HEK293 (cell line): ENCODE results near the gene TPH2.

Source experiments
- CTCF ChIA-PET: fragments of 350-600 bp; formaldehyde crosslinking; extraction: SDS; loops from one replicate; lab custom pipeline; 2021; ENCODE audit warnings: antibody characterized with exemption; lab: Yijun Ruan, JAX
- POLR2A ChIA-PET: fragments of 300-600 bp; formaldehyde crosslinking; extraction: SDS; loops from one replicate; lab custom pipeline; 2020; ENCODE audit warnings: antibody characterized with exemption, inconsistent platforms; lab: Yijun Ruan, JAX
- H3K27ac ChIP-seq: fragments of 200-500 bp; sonication (Bioruptor generic); 2 replicates; pipeline ENCODE4 v1.5.1; 2014; ENCODE audit warnings: low read depth, low read length, control low read depth, inconsistent platforms; ENCODE audit errors: extremely low read depth
- H3K36me3 ChIP-seq, 2 experiments: fragments of 200-500 bp in 1 of 2; sonication (Bioruptor generic) in 1 of 2; 1 replicate in 1 of 2; 2 replicates in 1 of 2; pipeline ENCODE4 v1.5.1; 2014 to 2017; ENCODE audit warnings: inconsistent platforms in 2 of 2, low read length in 2 of 2; ENCODE audit not compliant: control insufficient read depth in 2 of 2, insufficient read depth in 1 of 2
- H3K4me1 ChIP-seq: fragments of 200-500 bp; sonication (Bioruptor generic); 2 replicates; pipeline ENCODE4 v1.5.1; 2014; ENCODE audit warnings: mild to moderate bottlenecking, low read length, inconsistent platforms; ENCODE audit not compliant: control insufficient read depth, insufficient read depth
- H3K4me3 ChIP-seq: 2 replicates; pipeline ENCODE4 v1.5.1; 2011; ENCODE audit warnings: low read depth, mild to moderate bottlenecking, control low read depth, low read length, moderate library complexity
- H3K9me3 ChIP-seq: fragments of 200-500 bp; sonication (Bioruptor generic); 2 replicates; pipeline ENCODE4 v1.5.1; 2014; ENCODE audit warnings: low read depth, low read length, inconsistent platforms; ENCODE audit not compliant: control insufficient read depth, insufficient read depth
- CTCF ChIP-seq: fragments of 450-650 bp; formaldehyde crosslinking; IDR thresholded peaks from 2 replicates; pipeline ENCODE4 v1.5.1; 2016; ENCODE audit warnings: missing biosample characterization, missing genetic modification characterization
- GLI2 ChIP-seq: fragments of 450-650 bp; formaldehyde crosslinking; IDR thresholded peaks from 2 replicates; pipeline ENCODE4; 2017; ENCODE audit warnings: missing biosample characterization, missing genetic modification characterization, low read depth, borderline replicate concordance
- MZF1 ChIP-seq: fragments of 450-650 bp; formaldehyde crosslinking; IDR thresholded peaks from 2 replicates; pipeline ENCODE4 v1.5.1; 2017; ENCODE audit warnings: missing biosample characterization, missing genetic modification characterization, borderline replicate concordance
- SCRT1 ChIP-seq: fragments of 450-650 bp; formaldehyde crosslinking; IDR thresholded peaks from 2 replicates; pipeline ENCODE4 v1.5.1; 2016; ENCODE audit warnings: missing biosample characterization, missing genetic modification characterization, borderline replicate concordance
- SETDB1 ChIP-seq: IDR thresholded peaks from one replicate; pipeline ENCODE4 v1.6.1; 2017; ENCODE audit warnings: mild to moderate bottlenecking, low read length, moderate library complexity, mixed read lengths; ENCODE audit not compliant: insufficient read length
- SP7 ChIP-seq: fragments of 450-650 bp; formaldehyde crosslinking; IDR thresholded peaks from 2 replicates; pipeline ENCODE4 v1.5.1; 2016; ENCODE audit warnings: missing biosample characterization, missing genetic modification characterization
- YY2 ChIP-seq: fragments of 450-650 bp; formaldehyde crosslinking; IDR thresholded peaks from 2 replicates; pipeline ENCODE4 v1.5.1; 2016; ENCODE audit warnings: missing biosample characterization, missing genetic modification characterization
- ZNF426 ChIP-seq: fragments of 450-650 bp; formaldehyde crosslinking; IDR thresholded peaks from 2 replicates; pipeline ENCODE4 v1.5.1; 2017; ENCODE audit warnings: missing biosample characterization, missing genetic modification characterization, mild to moderate bottlenecking, inconsistent platforms, moderate library complexity
- ZNF529 ChIP-seq: fragments of 450-650 bp; formaldehyde crosslinking; IDR thresholded peaks from 2 replicates; pipeline ENCODE4 v1.5.1; 2017; ENCODE audit warnings: missing genetic modification characterization, missing biosample characterization; ENCODE audit not compliant: insufficient replicate concordance
- ZNF623 ChIP-seq: fragments of 450-650 bp; formaldehyde crosslinking; IDR thresholded peaks from 2 replicates; pipeline ENCODE4 v1.5.1; 2016; ENCODE audit warnings: missing biosample characterization, missing genetic modification characterization
- ZNF629 ChIP-seq: fragments of 450-650 bp; formaldehyde crosslinking; IDR thresholded peaks from 2 replicates; pipeline ENCODE4 v1.5.1; 2017; ENCODE audit warnings: missing biosample characterization, missing genetic modification characterization
- ZNF664 ChIP-seq: fragments of 450-650 bp; formaldehyde crosslinking; IDR thresholded peaks from 2 replicates; pipeline ENCODE4 v1.5.1; 2016; ENCODE audit warnings: missing biosample characterization, missing genetic modification characterization
- ZNF677 ChIP-seq: fragments of 450-650 bp; IDR thresholded peaks from 2 replicates; pipeline ENCODE4 v1.5.0; 2018; ENCODE audit warnings: missing biosample characterization, mild to moderate bottlenecking, missing genetic modification characterization, moderate library complexity
- ZNF747 ChIP-seq: fragments of 450-650 bp; formaldehyde crosslinking; IDR thresholded peaks from 2 replicates; pipeline ENCODE4 v1.5.1; 2016; ENCODE audit warnings: missing biosample characterization, missing genetic modification characterization
- ZNF777 ChIP-seq: fragments of 450-650 bp; formaldehyde crosslinking; IDR thresholded peaks from 2 replicates; pipeline ENCODE4 v1.5.1; 2017; ENCODE audit warnings: missing biosample characterization, missing genetic modification characterization, borderline replicate concordance
- TF ChIP-seq, protein P1 (sequence below): fragments of 450-650 bp; formaldehyde crosslinking; IDR thresholded peaks from 2 replicates; pipeline ENCODE4 v1.5.1; 2016; ENCODE audit warnings: missing biosample characterization, missing genetic modification characterization
- TF ChIP-seq, protein P2 (sequence below): sonication (generic); formaldehyde crosslinking; IDR thresholded peaks from 2 replicates; pipeline ENCODE4 v1.8.1; 2022; ENCODE audit warnings: mild to moderate bottlenecking, moderate library complexity, missing genetic modification reagents
- TF ChIP-seq, protein P3 (sequence below): fragments of 450-650 bp; formaldehyde crosslinking; optimal IDR thresholded peaks from 2 replicates; pipeline ENCODE3; 2016; ENCODE audit warnings: missing biosample characterization, mild to moderate bottlenecking, missing genetic modification characterization
- TF ChIP-seq, protein P4 (sequence below): fragments of 450-650 bp; IDR thresholded peaks from 2 replicates; pipeline ENCODE4 v1.5.1; 2018; ENCODE audit warnings: missing biosample characterization, mild to moderate bottlenecking, missing genetic modification characterization
- TF ChIP-seq, protein P5 (sequence below): fragments of 450-650 bp; formaldehyde crosslinking; IDR thresholded peaks from 2 replicates; pipeline ENCODE4 v1.5.1; 2016; ENCODE audit warnings: missing biosample characterization, missing genetic modification characterization

The TPH2 gene

GRCh38 chr12:71941174-71941573 is 2.5 kb downstream of the TPH2 start:
- H3K4me1 ChIP-seq = no peaks in the 10 kb centered on the region

More at GRCh38 chr12:71941174-71941573, 2.5 kb downstream of the TPH2 start:
- no peaks in the 10 kb centered on the region for H3K36me3 ChIP-seq
- TF ChIP-seq, protein P1, sequence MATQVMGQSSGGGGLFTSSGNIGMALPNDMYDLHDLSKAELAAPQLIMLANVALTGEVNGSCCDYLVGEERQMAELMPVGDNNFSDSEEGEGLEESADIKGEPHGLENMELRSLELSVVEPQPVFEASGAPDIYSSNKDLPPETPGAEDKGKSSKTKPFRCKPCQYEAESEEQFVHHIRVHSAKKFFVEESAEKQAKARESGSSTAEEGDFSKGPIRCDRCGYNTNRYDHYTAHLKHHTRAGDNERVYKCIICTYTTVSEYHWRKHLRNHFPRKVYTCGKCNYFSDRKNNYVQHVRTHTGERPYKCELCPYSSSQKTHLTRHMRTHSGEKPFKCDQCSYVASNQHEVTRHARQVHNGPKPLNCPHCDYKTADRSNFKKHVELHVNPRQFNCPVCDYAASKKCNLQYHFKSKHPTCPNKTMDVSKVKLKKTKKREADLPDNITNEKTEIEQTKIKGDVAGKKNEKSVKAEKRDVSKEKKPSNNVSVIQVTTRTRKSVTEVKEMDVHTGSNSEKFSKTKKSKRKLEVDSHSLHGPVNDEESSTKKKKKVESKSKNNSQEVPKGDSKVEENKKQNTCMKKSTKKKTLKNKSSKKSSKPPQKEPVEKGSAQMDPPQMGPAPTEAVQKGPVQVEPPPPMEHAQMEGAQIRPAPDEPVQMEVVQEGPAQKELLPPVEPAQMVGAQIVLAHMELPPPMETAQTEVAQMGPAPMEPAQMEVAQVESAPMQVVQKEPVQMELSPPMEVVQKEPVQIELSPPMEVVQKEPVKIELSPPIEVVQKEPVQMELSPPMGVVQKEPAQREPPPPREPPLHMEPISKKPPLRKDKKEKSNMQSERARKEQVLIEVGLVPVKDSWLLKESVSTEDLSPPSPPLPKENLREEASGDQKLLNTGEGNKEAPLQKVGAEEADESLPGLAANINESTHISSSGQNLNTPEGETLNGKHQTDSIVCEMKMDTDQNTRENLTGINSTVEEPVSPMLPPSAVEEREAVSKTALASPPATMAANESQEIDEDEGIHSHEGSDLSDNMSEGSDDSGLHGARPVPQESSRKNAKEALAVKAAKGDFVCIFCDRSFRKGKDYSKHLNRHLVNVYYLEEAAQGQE (tag by site-specific recombination) = no peak
- no peak for TF ChIP-seq ZNF677
- TF ChIP-seq GLI2 (tag by site-specific recombination) = no peak
- TF ChIP-seq ZNF623 (tag by site-specific recombination) = no peak
- no peak for TF ChIP-seq MZF1 (tag by site-specific recombination)
- no peak for TF ChIP-seq ZNF747 (tag by site-specific recombination)
- TF ChIP-seq, protein P2, sequence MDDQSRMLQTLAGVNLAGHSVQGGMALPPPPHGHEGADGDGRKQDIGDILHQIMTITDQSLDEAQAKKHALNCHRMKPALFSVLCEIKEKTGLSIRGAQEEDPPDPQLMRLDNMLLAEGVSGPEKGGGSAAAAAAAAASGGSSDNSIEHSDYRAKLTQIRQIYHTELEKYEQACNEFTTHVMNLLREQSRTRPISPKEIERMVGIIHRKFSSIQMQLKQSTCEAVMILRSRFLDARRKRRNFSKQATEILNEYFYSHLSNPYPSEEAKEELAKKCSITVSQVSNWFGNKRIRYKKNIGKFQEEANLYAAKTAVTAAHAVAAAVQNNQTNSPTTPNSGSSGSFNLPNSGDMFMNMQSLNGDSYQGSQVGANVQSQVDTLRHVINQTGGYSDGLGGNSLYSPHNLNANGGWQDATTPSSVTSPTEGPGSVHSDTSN (CRISPR knock-in tag) = no peak
- TF ChIP-seq CTCF (tag by site-specific recombination) = no peak
- TF ChIP-seq, protein P3, sequence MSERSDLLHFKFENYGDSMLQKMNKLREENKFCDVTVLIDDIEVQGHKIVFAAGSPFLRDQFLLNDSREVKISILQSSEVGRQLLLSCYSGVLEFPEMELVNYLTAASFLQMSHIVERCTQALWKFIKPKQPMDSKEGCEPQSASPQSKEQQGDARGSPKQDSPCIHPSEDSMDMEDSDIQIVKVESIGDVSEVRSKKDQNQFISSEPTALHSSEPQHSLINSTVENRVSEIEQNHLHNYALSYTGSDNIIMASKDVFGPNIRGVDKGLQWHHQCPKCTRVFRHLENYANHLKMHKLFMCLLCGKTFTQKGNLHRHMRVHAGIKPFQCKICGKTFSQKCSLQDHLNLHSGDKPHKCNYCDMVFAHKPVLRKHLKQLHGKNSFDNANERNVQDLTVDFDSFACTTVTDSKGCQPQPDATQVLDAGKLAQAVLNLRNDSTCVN (tag by site-specific recombination) = no peak
- TF ChIP-seq SCRT1 (tag by site-specific recombination) = no peak
- no peak for TF ChIP-seq SP7 (tag by site-specific recombination)
- TF ChIP-seq, protein P4, sequence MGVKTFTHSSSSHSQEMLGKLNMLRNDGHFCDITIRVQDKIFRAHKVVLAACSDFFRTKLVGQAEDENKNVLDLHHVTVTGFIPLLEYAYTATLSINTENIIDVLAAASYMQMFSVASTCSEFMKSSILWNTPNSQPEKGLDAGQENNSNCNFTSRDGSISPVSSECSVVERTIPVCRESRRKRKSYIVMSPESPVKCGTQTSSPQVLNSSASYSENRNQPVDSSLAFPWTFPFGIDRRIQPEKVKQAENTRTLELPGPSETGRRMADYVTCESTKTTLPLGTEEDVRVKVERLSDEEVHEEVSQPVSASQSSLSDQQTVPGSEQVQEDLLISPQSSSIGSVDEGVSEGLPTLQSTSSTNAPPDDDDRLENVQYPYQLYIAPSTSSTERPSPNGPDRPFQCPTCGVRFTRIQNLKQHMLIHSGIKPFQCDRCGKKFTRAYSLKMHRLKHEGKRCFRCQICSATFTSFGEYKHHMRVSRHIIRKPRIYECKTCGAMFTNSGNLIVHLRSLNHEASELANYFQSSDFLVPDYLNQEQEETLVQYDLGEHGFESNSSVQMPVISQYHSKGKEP (tag by site-specific recombination) = no peak
- no peak for TF ChIP-seq YY2 (tag by site-specific recombination)
- no peak for TF ChIP-seq ZNF664 (tag by site-specific recombination)
- TF ChIP-seq, protein P5, sequence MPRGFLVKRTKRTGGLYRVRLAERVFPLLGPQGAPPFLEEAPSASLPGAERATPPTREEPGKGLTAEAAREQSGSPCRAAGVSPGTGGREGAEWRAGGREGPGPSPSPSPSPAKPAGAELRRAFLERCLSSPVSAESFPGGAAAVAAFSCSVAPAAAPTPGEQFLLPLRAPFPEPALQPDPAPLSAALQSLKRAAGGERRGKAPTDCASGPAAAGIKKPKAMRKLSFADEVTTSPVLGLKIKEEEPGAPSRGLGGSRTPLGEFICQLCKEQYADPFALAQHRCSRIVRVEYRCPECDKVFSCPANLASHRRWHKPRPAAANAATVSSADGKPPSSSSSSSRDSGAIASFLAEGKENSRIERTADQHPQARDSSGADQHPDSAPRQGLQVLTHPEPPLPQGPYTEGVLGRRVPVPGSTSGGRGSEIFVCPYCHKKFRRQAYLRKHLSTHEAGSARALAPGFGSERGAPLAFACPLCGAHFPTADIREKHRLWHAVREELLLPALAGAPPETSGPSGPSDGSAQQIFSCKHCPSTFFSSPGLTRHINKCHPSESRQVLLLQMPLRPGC = no peak
- TF ChIP-seq ZNF629 (tag by site-specific recombination) = no peak
- no peak for TF ChIP-seq ZNF426
- TF ChIP-seq SETDB1 = no peak
- TF ChIP-seq ZNF777 (tag by site-specific recombination) = no peak
- TF ChIP-seq ZNF529 (tag by site-specific recombination) = no peak
- H3K4me3 ChIP-seq = no peak overlapping the region
- H3K9me3 ChIP-seq = no peaks in the 10 kb centered on the region
- POLR2A ChIA-PET = no interaction called here
- no peak overlapping the region for H3K27ac ChIP-seq
- CTCF ChIA-PET = interaction anchor here (0.7 to 1.6 kb wide), 3 partner anchors 111 to 161 kb away, joined by 3 to 4 read pairs (median 3); no protein-coding TSS in a partner anchor
